HCT116 (cell line): ENCODE measurements around the gene CCDC88C. TPM values are rescaled to one million over a fixed set of nuclear protein-coding genes. Genes with fewer than 3 reads are reported as not detected.

Experiments
- ATAC-seq: fragments of 200-7000 bp; cut with Tn5 transposase; 2 replicates; pipeline ENCODE4 v1.9.1; 2020; ENCODE audit warnings: mild to moderate bottlenecking, moderate library complexity
- BruUV-seq: library from RNA; stranded (reverse); fragments of 400-500 nt; replicated peaks from 2 replicates; lab custom pipeline; 2021; lab: Mats Ljungman, UMichigan
- CTCF ChIA-PET: fragments of 300-600 bp; sonication (Branson Sonifier 250); formaldehyde crosslinking; loops from one replicate; lab custom pipeline; 2021; ENCODE audit warnings: antibody characterized with exemption; lab: Charles Lee
- POLR2A ChIA-PET: fragments of 300-600, 350-600 bp; sonication (Branson Sonifier 250); formaldehyde crosslinking; loops from one replicate; lab custom pipeline; 2021; ENCODE audit warnings: antibody characterized with exemption; lab: Charles Lee
- RAD21 ChIA-PET, 2 experiments: fragments of 300-600 bp; sonication (Branson Sonifier 250); formaldehyde crosslinking; loops; one replicate each; lab custom pipeline; 2023; ENCODE audit warnings: low total read pairs in 2 of 2; ENCODE audit not compliant: uncharacterized antibody in 2 of 2, unreplicated experiment in 2 of 2, low non-redundant PET in 1 of 2; lab: Charles Lee
- DNase-seq: peaks from one replicate; pipeline ENCODE4 v3.0.0-alpha.2; 2010; ENCODE audit warnings: low read depth, low spot score
- H2AFZ ChIP-seq: fragments of 200-600 bp; shearing (Covaris generic), sonication (generic); 2 replicates; pipeline ENCODE4 v1.6.1; 2017; ENCODE audit warnings: low read depth, mixed run types, mixed read lengths, antibody characterized with exemption, low read length; ENCODE audit not compliant: poor library complexity, severe bottlenecking
- H3K27ac ChIP-seq: 2 replicates; pipeline ENCODE4 v1.5.1; 2012; ENCODE audit warnings: low read depth, low read length
- H3K27me3 ChIP-seq: fragments of 200-600 bp; sonication (generic); 2 replicates; pipeline ENCODE4 v1.6.1; 2016; ENCODE audit warnings: mixed run types, low read length, mixed read lengths; ENCODE audit not compliant: insufficient read depth
- H3K36me3 ChIP-seq, 2 experiments: fragments of 200-500 bp in 1 of 2; fragments of 200-600 bp in 1 of 2; sonication (Bioruptor generic) in 1 of 2; sonication (generic) in 1 of 2; 2 replicates each; pipeline versions ENCODE4 v1.5.1 to v1.6.1; 2014 to 2016; ENCODE audit warnings: low read length in 2 of 2, inconsistent platforms in 1 of 2, mixed read lengths in 1 of 2, mixed run types in 1 of 2; ENCODE audit not compliant: insufficient read depth in 2 of 2, control insufficient read depth in 1 of 2
- H3K4me1 ChIP-seq, 2 experiments: fragments of 200-600 bp in 1 of 2; sonication (generic) in 1 of 2; 2 replicates each; pipeline versions ENCODE4 v1.5.1 to v1.6.1; 2012 to 2017; ENCODE audit warnings: low read length in 2 of 2, inconsistent platforms in 1 of 2, mild to moderate bottlenecking in 1 of 2, mixed read lengths in 1 of 2, mixed run types in 1 of 2, moderate library complexity in 1 of 2; ENCODE audit not compliant: insufficient read depth in 2 of 2, control insufficient read depth in 1 of 2
- H3K4me2 ChIP-seq: fragments of 200-600 bp; sonication (generic); 2 replicates; pipeline ENCODE4 v1.6.1; 2017; ENCODE audit warnings: mixed run types, low read length, mixed read lengths
- H3K4me3 ChIP-seq, 2 experiments: fragments of 200-600 bp in 1 of 2; sonication (generic) in 1 of 2; replicated peaks in 1 of 2; 2 replicates each; pipeline ENCODE4 v1.5.1; 2011 to 2016; ENCODE audit warnings: low read length in 2 of 2, control low read depth in 1 of 2, low read depth in 1 of 2, mild to moderate bottlenecking in 1 of 2, mixed read lengths in 1 of 2, mixed run types in 1 of 2
- H3K79me2 ChIP-seq: fragments of 200-600 bp; sonication (generic); 2 replicates; pipeline ENCODE4 v1.6.1; 2017; ENCODE audit warnings: mild to moderate bottlenecking, mixed run types, low read length, moderate library complexity, mixed read lengths; ENCODE audit not compliant: insufficient read depth
- H3K9ac ChIP-seq: fragments of 200-600 bp; sonication (generic); 2 replicates; pipeline ENCODE4 v1.6.1; 2016; ENCODE audit warnings: low read length, mixed read lengths
- H3K9me2 ChIP-seq: fragments of 200-600 bp; sonication (generic), shearing (Covaris generic); 2 replicates; pipeline ENCODE4 v1.6.1; 2017; ENCODE audit warnings: mixed run types, mild to moderate bottlenecking, moderate library complexity; ENCODE audit not compliant: insufficient read depth
- H3K9me3 ChIP-seq, 2 experiments: fragments of 200-500 bp in 1 of 2; fragments of 200-600 bp in 1 of 2; sonication (Bioruptor generic) in 1 of 2; sonication (generic) in 1 of 2; 2 replicates each; pipeline ENCODE4 v1.6.1; 2014 to 2017; ENCODE audit warnings: low read length in 2 of 2, mixed read lengths in 2 of 2, inconsistent platforms in 1 of 2, low read depth in 1 of 2, mild to moderate bottlenecking in 1 of 2, mixed run types in 1 of 2, moderate library complexity in 1 of 2; ENCODE audit not compliant: control insufficient read depth in 1 of 2, insufficient read depth in 1 of 2
- H4K20me1 ChIP-seq: fragments of 200-600 bp; sonication (generic), shearing (Covaris generic); 2 replicates; pipeline ENCODE4 v1.6.1; 2017; ENCODE audit warnings: mixed run types, mild to moderate bottlenecking, moderate library complexity; ENCODE audit not compliant: insufficient read depth
- CBX3 ChIP-seq: IDR thresholded peaks from 2 replicates; pipeline ENCODE4 v1.6.1; 2012; ENCODE audit warnings: low read depth
- CEBPB ChIP-seq: IDR thresholded peaks from 2 replicates; pipeline ENCODE4 v1.6.1; 2012; ENCODE audit warnings: low read depth
- CTCF ChIP-seq, 3 experiments: fragments of 200-600 bp in 1 of 3; sonication (generic) in 1 of 3; IDR thresholded peaks in 2 of 3; conservative IDR thresholded peaks in 1 of 3; 2 replicates each; pipeline ENCODE4 v1.5.1; 2012 to 2017; ENCODE audit warnings: low read depth in 2 of 3, low read length in 2 of 3, antibody characterized with exemption in 1 of 3, borderline replicate concordance in 1 of 3, control low read depth in 1 of 3, mild to moderate bottlenecking in 1 of 3, mixed read lengths in 1 of 3, mixed run types in 1 of 3, moderate library complexity in 1 of 3; ENCODE audit not compliant: insufficient read depth in 1 of 3
- EGR1 ChIP-seq: IDR thresholded peaks from 2 replicates; pipeline ENCODE4 v1.6.1; 2012; ENCODE audit warnings: low read depth
- ELF1 ChIP-seq: IDR thresholded peaks from 2 replicates; pipeline ENCODE4 v1.6.1; 2012; ENCODE audit warnings: low read depth, borderline replicate concordance
- EZH2 ChIP-seq: fragments of 200-600 bp; sonication (generic); IDR thresholded peaks from 2 replicates; pipeline ENCODE4 v1.6.1; 2017; ENCODE audit warnings: antibody characterized with exemption, mixed run types
- FOSL1 ChIP-seq: IDR thresholded peaks from 2 replicates; pipeline ENCODE4 v1.6.1; 2012; ENCODE audit warnings: low read depth
- JUND ChIP-seq: IDR thresholded peaks from 2 replicates; pipeline ENCODE4 v1.6.1; 2012
- MAX ChIP-seq: IDR thresholded peaks from 2 replicates; pipeline ENCODE4 v1.6.1; 2012
- POLR2A ChIP-seq: IDR thresholded peaks from 2 replicates; pipeline ENCODE4 v1.7.0; 2011; ENCODE audit warnings: borderline replicate concordance; ENCODE audit not compliant: insufficient read depth, insufficient read length; ENCODE audit errors: extremely low read depth
- POLR2AphosphoS5 ChIP-seq: IDR thresholded peaks from 2 replicates; pipeline ENCODE4 v1.6.1; 2011; ENCODE audit warnings: mild to moderate bottlenecking, low read depth, low read length, moderate library complexity
- REST ChIP-seq: IDR thresholded peaks from 2 replicates; pipeline ENCODE4 v1.6.1; 2012; ENCODE audit warnings: low read depth
- SIN3A ChIP-seq: IDR thresholded peaks from 2 replicates; pipeline ENCODE4 v1.6.1; 2012; ENCODE audit warnings: low read depth
- SP1 ChIP-seq: IDR thresholded peaks from 2 replicates; pipeline ENCODE4 v1.6.1; 2012; ENCODE audit warnings: low read depth
- SRF ChIP-seq: IDR thresholded peaks from 2 replicates; pipeline ENCODE4 v1.6.1; 2012; ENCODE audit warnings: low read depth
- TCF7L2 ChIP-seq: IDR thresholded peaks from 2 replicates; pipeline ENCODE4 v1.7.0; 2011; ENCODE audit warnings: borderline replicate concordance, inconsistent platforms; ENCODE audit not compliant: insufficient read depth, insufficient read length; ENCODE audit errors: extremely low read depth
- ZBTB33 ChIP-seq: IDR thresholded peaks from 2 replicates; pipeline ENCODE4 v1.6.1; 2011; ENCODE audit warnings: mild to moderate bottlenecking, low read length, moderate library complexity; ENCODE audit not compliant: insufficient replicate concordance; ENCODE audit errors: extremely low read depth
- ZFX ChIP-seq: fragments of 450-650 bp; IDR thresholded peaks from 2 replicates; pipeline ENCODE4 v1.6.1; 2017
- ZNF274 ChIP-seq: fragments of 200-500 bp; sonication (Bioruptor generic); IDR thresholded peaks from 2 replicates; pipeline ENCODE4 v1.6.1; 2014; ENCODE audit warnings: mild to moderate bottlenecking, low read depth, low read length, inconsistent platforms
- intact Hi-C: fragments of 100-400 bp; cut with micrococcal nuclease; formaldehyde crosslinking; loops from 2 replicates; pipeline ENCODE4 v1.10.0; 2022
- total RNA-seq: library from RNA; stranded (reverse); gene quantifications from one replicate; pipeline ENCODE4 v1.2.1, GENCODE V29; 2021; ENCODE audit not compliant: unreplicated experiment

CCDC88C gene
- total RNA-seq, 1 experiment from 2014 or later = 20.8 TPM

- no peaks in the 10 kb centered on the region for H3K9me3 ChIP-seq
- TF ChIP-seq ZBTB33 (no peak), TCF7L2 (no peak), JUND (no peak), SRF (no peak), EGR1 (no peak), POLR2AphosphoS5 (no peak), SIN3A (no peak), MAX (no peak), POLR2A (no peak), REST (no peak), SP1 (no peak), CEBPB (no peak), ELF1 (no peak), CBX3 (no peak), ZNF274 (no peak), ZFX (no peak), EZH2 (no peak), FOSL1 (no peak), CTCF (IDR thresholded peaks at IDR 0.05 in 2 of 3, conservative IDR thresholded peaks at IDR 0.05 in 1 of 3; ENCODE audit: borderline replicate concordance in 1 of 3, insufficient read depth in 1 of 3, low read depth in 2 of 3, low read length in 2 of 3) (no peak)
- H3K9ac ChIP-seq = no peak overlapping the region
- no peak overlapping the region for H3K4me3 ChIP-seq
- no peak overlapping the region for H3K27ac ChIP-seq
- H3K4me2 ChIP-seq = no peak overlapping the region
- BruUV-seq = no TSS peak
- no peaks in the 10 kb centered on the region; a peak in 1 of 4 replicates for H3K4me1 ChIP-seq
- H4K20me1 ChIP-seq = no peaks in the 10 kb centered on the region
- H3K79me2 ChIP-seq = peaks cover 12% of the 10 kb centered on the region; the same call in 1 of the 2 replicates
- RAD21 ChIA-PET = no interaction called here
- POLR2A ChIA-PET = no interaction called here
- intact Hi-C loops = no loop called here
- H3K27me3 ChIP-seq = no peaks in the 10 kb centered on the region
- CTCF ChIA-PET = no interaction called here
- no peak overlapping the region for H2AFZ ChIP-seq
- ATAC-seq (peak; percentile 12; the same call in 1 of the 2 replicates), DNase-seq (no peak)
- no peaks in the 10 kb centered on the region for H3K9me2 ChIP-seq
- H3K36me3 ChIP-seq = no peaks in the 10 kb centered on the region
Measured at GRCh38 chr14:91367173-91368171, 50.1 kb downstream of the CCDC88C start.
